ENCODE results near the gene FABP7.
"Not testable (repeated sequence)": the region's sequence is repeated elsewhere in the genome, so short reads cannot be mapped to it uniquely, and the experiment has no call there.

FABP7 gene

GRCh38 chr6:122779667-122780066 is at the start of gene FABP7:
FABP7 (plus strand) TSS chr6:122779716; CDS start chr6:122779795, 79 bp downstream.
- DNase-seq (ENCODE audit: low read depth in 2 of 2): no peak

GRCh38 chr6:122730334-122730733 is 49.2 kb upstream of the FABP7 start:
- DNase-seq (ENCODE audit: low read depth in 2 of 2): no peak

- DNase-seq (ENCODE audit: low read depth in 2 of 2): no peak
These were observed 48.6 kb upstream of the FABP7 start for GRCh38 chr6:122730775-122731386.

- no peak for DNase-seq (ENCODE audit: low read depth in 2 of 2)
These were observed 46.3 kb upstream of the FABP7 start for GRCh38 chr6:122733259-122733658.

GRCh38 chr6:122734529-122735395 is 44.8 kb upstream of the FABP7 start:
- no peak for DNase-seq (ENCODE audit: low read depth in 2 of 2)

GRCh38 chr6:122735582-122735981 is 43.9 kb upstream of the FABP7 start:
- DNase-seq (ENCODE audit: low read depth in 2 of 2): no peak

- DNase-seq (ENCODE audit: low read depth in 2 of 2): no peak
These were observed 43.4 kb upstream of the FABP7 start for GRCh38 chr6:122736163-122736562.

- no peak for DNase-seq (ENCODE audit: low read depth in 2 of 2)
These were observed 42.9 kb upstream of the FABP7 start for GRCh38 chr6:122736616-122737015.

GRCh38 chr6:122740091-122740490 is 39.4 kb upstream of the FABP7 start:
- no peak for DNase-seq (ENCODE audit: low read depth in 2 of 2)

GRCh38 chr6:122740936-122741335 is 38.6 kb upstream of the FABP7 start:
- no peak for DNase-seq (ENCODE audit: low read depth in 2 of 2)

- not testable (repeated sequence) for DNase-seq (ENCODE audit: low read depth in 2 of 2)
These were observed 35.3 kb upstream of the FABP7 start for GRCh38 chr6:122744247-122744646.

- DNase-seq (ENCODE audit: low read depth in 2 of 2): not testable (repeated sequence)
These were observed 34.7 kb upstream of the FABP7 start for GRCh38 chr6:122744856-122745255.

GRCh38 chr6:122746688-122747087 is 32.8 kb upstream of the FABP7 start:
- DNase-seq (ENCODE audit: low read depth in 2 of 2): no peak

GRCh38 chr6:122747573-122747972 is 31.9 kb upstream of the FABP7 start:
- no peak for DNase-seq (ENCODE audit: low read depth in 2 of 2)

GRCh38 chr6:122748945-122749344 is 30.6 kb upstream of the FABP7 start:
- DNase-seq (ENCODE audit: low read depth in 2 of 2): not testable (repeated sequence)

- no peak for DNase-seq (ENCODE audit: low read depth in 2 of 2)
These were observed 30.0 kb upstream of the FABP7 start for GRCh38 chr6:122749451-122750050.

GRCh38 chr6:122751326-122751725 is 28.2 kb upstream of the FABP7 start:
- no peak for DNase-seq (ENCODE audit: low read depth in 2 of 2)

GRCh38 chr6:122752459-122752858 is 27.1 kb upstream of the FABP7 start:
- no peak for DNase-seq (ENCODE audit: low read depth in 2 of 2)

- no peak for DNase-seq (ENCODE audit: low read depth in 2 of 2)
These were observed 26.4 kb upstream of the FABP7 start for GRCh38 chr6:122753000-122753687.

GRCh38 chr6:122753688-122754056 is 25.8 kb upstream of the FABP7 start:
- no peak for DNase-seq (ENCODE audit: low read depth in 2 of 2)

GRCh38 chr6:122754191-122754731 is 25.3 kb upstream of the FABP7 start:
- no peak for DNase-seq (ENCODE audit: low read depth in 2 of 2)

GRCh38 chr6:122755901-122756300 is 23.6 kb upstream of the FABP7 start:
- no peak for DNase-seq (ENCODE audit: low read depth in 2 of 2)

Data from stimulated activated CD8-positive, alpha-beta memory T cell treated with anti-CD3 and anti-CD28 coated beads, Interleukin-7, amount 100 ng/mL, for 1 hour (primary cell).